Activated CD4-positive, alpha-beta T cell treated with anti-CD3 and anti-CD28 coated beads for 36 hours (primary cell): Measurements from ENCODE around the gene EML5. TPM values are rescaled to one million over a fixed set of nuclear protein-coding genes. Genes with fewer than 3 reads are reported as not detected.
A peak's percentile ranks its signal among the peaks of the same experiment; 100 is the strongest.

Experiments used
- ATAC-seq: fragments of 200-7000 bp; cut with Tn5 transposase; one replicate; pipeline ENCODE4 v1.10.0; 2021; ENCODE audit warnings: mild to moderate bottlenecking, moderate library complexity
- CTCF ChIA-PET: fragments of 350-600 bp; sonication (Branson Sonifier 250); formaldehyde crosslinking; loops from one replicate; lab custom pipeline; 2021; ENCODE audit warnings: antibody characterized with exemption; lab: Charles Lee
- POLR2A ChIA-PET: fragments of 350-600 bp; sonication (Branson Sonifier 250); formaldehyde crosslinking; loops from one replicate; lab custom pipeline; 2021; ENCODE audit warnings: antibody characterized with exemption, inconsistent platforms; lab: Charles Lee
- DNase-seq: peaks from one replicate; pipeline ENCODE4 v3.0.0-alpha.2; 2020
- H3K27ac Mint-ChIP-seq: one replicate; pipeline ENCODE4 v1.8.0; 2021; ENCODE audit warnings: mixed read lengths
- H3K27me3 Mint-ChIP-seq: one replicate; pipeline ENCODE4 v1.8.0; 2021; ENCODE audit warnings: mixed read lengths
- H3K36me3 Mint-ChIP-seq: one replicate; pipeline ENCODE4 v1.8.0; 2021; ENCODE audit warnings: low read depth, mixed read lengths
- H3K4me1 Mint-ChIP-seq: one replicate; pipeline ENCODE4 v1.8.0; 2021; ENCODE audit warnings: mixed read lengths
- H3K4me3 Mint-ChIP-seq: one replicate; pipeline ENCODE4 v1.8.0; 2021; ENCODE audit warnings: mild to moderate bottlenecking, moderate library complexity, mixed read lengths
- H3K9me3 Mint-ChIP-seq: one replicate; pipeline ENCODE4 v1.8.0; 2021; ENCODE audit warnings: low read depth, mixed read lengths
- intact Hi-C, 2 experiments: fragments of 100-400 bp; cut with DNase I in 1 of 2; cut with micrococcal nuclease in 1 of 2; formaldehyde crosslinking; loops; one replicate each; pipeline versions ENCODE4 v1.14.2 to v1.15.1; 2022 to 2024; cut with DNase I, micrococcal nuclease
- total RNA-seq, 2 experiments: library from RNA; stranded (reverse); gene quantifications; one replicate each; pipeline ENCODE4 v1.2.3, GENCODE V29; 2021

Gene EML5
- total RNA-seq, 2 experiments from 2014 or later, result 8.1 TPM

- DNase-seq, result peak; percentile 52
- ChIA-PET POLR2A (no interaction called here), CTCF (interaction anchor here (0.7 to 1.4 kb wide), 4 partner anchors 18 to 1011 kb away, joined by 3 read pairs; no protein-coding TSS in a partner anchor)
- ATAC-seq, result peak; percentile 94
- Mint-ChIP-seq H3K36me3 (peaks cover 57% of the 10 kb centered on the region), H3K27ac (peak overlapping the region; percentile 78), H3K9me3 (no peaks in the 10 kb centered on the region), H3K27me3 (no peaks in the 10 kb centered on the region), H3K4me1 (peaks cover 26% of the 10 kb centered on the region), H3K4me3 (peak overlapping the region; percentile 38)
- intact Hi-C loops, result loop anchor here (2.0 to 5.0 kb wide), 2 partner anchors 37 to 192 kb away; partner anchors contain the start of genes EML5 (in 2 of the 2) and ZC3H14 (in 1 of the 2)
Observed at GRCh38 chr14:88599761-88600439, 192.9 kb downstream of the EML5 start.

- ChIA-PET CTCF (interaction anchor here (0.9 to 1.4 kb wide), 2 partner anchors 68 to 269 kb away, joined by 3 read pairs; no protein-coding TSS in a partner anchor), POLR2A (no interaction called here)
- ATAC-seq (no peak), DNase-seq (no peak)
- intact Hi-C loops, result loop anchor here (2.0 to 5.0 kb wide), 2 partner anchors 37 to 193 kb away; partner anchors contain the start of genes EML5 (in 1 of the 2) and ZC3H14 (in 1 of the 2)
- Mint-ChIP-seq H3K27ac (peak overlapping the region; percentile 78), H3K4me3 (peak overlapping the region; percentile 38), H3K9me3 (no peaks in the 10 kb centered on the region), H3K4me1 (peaks cover 26% of the 10 kb centered on the region), H3K36me3 (peaks cover 58% of the 10 kb centered on the region), H3K27me3 (no peaks in the 10 kb centered on the region)
Observed at GRCh38 chr14:88599326-88599725, 193.4 kb downstream of the EML5 start.

- POLR2A ChIA-PET, result no interaction called here
- Mint-ChIP-seq H3K27ac (no peak overlapping the region), H3K27me3 (no peaks in the 10 kb centered on the region), H3K9me3 (no peaks in the 10 kb centered on the region), H3K4me1 (peaks cover 26% of the 10 kb centered on the region), H3K4me3 (no peak overlapping the region), H3K36me3 (peaks cover 51% of the 10 kb centered on the region)
- ATAC-seq, result no peak
- intact Hi-C loops, result loop anchor here (2.0 to 5.0 kb wide), 2 partner anchors 35 to 194 kb away; partner anchors contain the start of genes EML5 (in 1 of the 2) and ZC3H14 (in 1 of the 2)
- DNase-seq, result no peak
- CTCF ChIA-PET, result interaction anchor here (0.6 to 1.6 kb wide), 2 partner anchors 13 to 18 kb away, joined by 3 to 4 read pairs; no protein-coding TSS in a partner anchor
Observed at GRCh38 chr14:88598097-88598675, 194.6 kb downstream of the EML5 start.

GRCh38 chr14:88597601-88598000, 195.2 kb downstream of the EML5 start:
- ATAC-seq (no peak), DNase-seq (no peak)
- Mint-ChIP-seq H3K4me3 (no peak overlapping the region), H3K9me3 (no peaks in the 10 kb centered on the region), H3K27me3 (no peaks in the 10 kb centered on the region), H3K4me1 (peaks cover 26% of the 10 kb centered on the region), H3K36me3 (peaks cover 47% of the 10 kb centered on the region), H3K27ac (no peak overlapping the region)
- POLR2A ChIA-PET, result no interaction called here
- intact Hi-C loops, result loop anchor here in 1 of 2 experiments (5.0 kb wide), 1 partner anchor 195 kb away; the partner anchor contains the start of gene EML5
- CTCF ChIA-PET, result interaction anchor here (1.6 kb wide), 1 partner anchor 19 kb away, joined by 4 read pairs; no protein-coding TSS in a partner anchor

GRCh38 chr14:88597038-88597437, 195.7 kb downstream of the EML5 start:
- H3K4me3 Mint-ChIP-seq, result no peak overlapping the region
- intact Hi-C loops, result loop anchor here in 1 of 2 experiments (5.0 kb wide), 1 partner anchor 195 kb away; the partner anchor contains the start of gene EML5
- ChIA-PET CTCF (no interaction called here), POLR2A (no interaction called here)
- no peak overlapping the region for H3K27ac Mint-ChIP-seq
- H3K27me3 Mint-ChIP-seq, result no peaks in the 10 kb centered on the region
- H3K4me1 Mint-ChIP-seq, result peaks cover 26% of the 10 kb centered on the region
- DNase-seq (no peak), ATAC-seq (no peak)
- no peaks in the 10 kb centered on the region for H3K9me3 Mint-ChIP-seq
- H3K36me3 Mint-ChIP-seq, result peaks cover 44% of the 10 kb centered on the region

GRCh38 chr14:88592031-88592430, 200.7 kb downstream of the EML5 start:
- Mint-ChIP-seq H3K27me3 (no peaks in the 10 kb centered on the region), H3K9me3 (no peaks in the 10 kb centered on the region)

GRCh38 chr14:88590173-88590572, 202.6 kb downstream of the EML5 start:
- DNase-seq, result no peak
- ChIA-PET CTCF (interaction anchor here (0.5 kb wide), 1 partner anchor 653 kb away, joined by 3 read pairs; no protein-coding TSS in a partner anchor), POLR2A (no interaction called here)
- no peak overlapping the region for H3K27ac Mint-ChIP-seq
- H3K9me3 Mint-ChIP-seq, result no peaks in the 10 kb centered on the region
- intact Hi-C loops, result no loop called here
- H3K27me3 Mint-ChIP-seq, result no peaks in the 10 kb centered on the region
- no peaks in the 10 kb centered on the region for H3K4me1 Mint-ChIP-seq
- no peak overlapping the region for H3K4me3 Mint-ChIP-seq
- H3K36me3 Mint-ChIP-seq, result peaks cover 43% of the 10 kb centered on the region
- no peak for ATAC-seq

More at GRCh38 chr14:88592031-88592430, 200.7 kb downstream of the EML5 start:
- intact Hi-C loops, result no loop called here
- peaks cover 35% of the 10 kb centered on the region for H3K36me3 Mint-ChIP-seq
- no peaks in the 10 kb centered on the region for H3K4me1 Mint-ChIP-seq
- ATAC-seq (no peak), DNase-seq (no peak)
- ChIA-PET CTCF (interaction anchor here (1.0 kb wide), 1 partner anchor 18 kb away, joined by 3 read pairs; no protein-coding TSS in a partner anchor), POLR2A (no interaction called here)
- H3K27ac Mint-ChIP-seq, result no peak overlapping the region
- H3K4me3 Mint-ChIP-seq, result no peak overlapping the region

- H3K27me3 Mint-ChIP-seq, result no peaks in the 10 kb centered on the region
- ChIA-PET CTCF (no interaction called here), POLR2A (no interaction called here)
- intact Hi-C loops, result no loop called here
- H3K36me3 Mint-ChIP-seq, result peaks cover 44% of the 10 kb centered on the region
- no peak for DNase-seq
- no peak overlapping the region for H3K27ac Mint-ChIP-seq
- ATAC-seq, result no peak
- H3K9me3 Mint-ChIP-seq, result no peaks in the 10 kb centered on the region
- no peaks in the 10 kb centered on the region for H3K4me1 Mint-ChIP-seq
- H3K4me3 Mint-ChIP-seq, result no peak overlapping the region
Observed at GRCh38 chr14:88588081-88588480, 204.7 kb downstream of the EML5 start.

- Mint-ChIP-seq H3K27me3 (no peaks in the 10 kb centered on the region), H3K36me3 (peaks cover 53% of the 10 kb centered on the region), H3K4me1 (no peaks in the 10 kb centered on the region), H3K9me3 (no peaks in the 10 kb centered on the region), H3K27ac (no peak overlapping the region), H3K4me3 (no peak overlapping the region)
- ChIA-PET CTCF (interaction anchor here (0.7 to 1.1 kb wide), 3 partner anchors 11 to 29 kb away, joined by 3 to 5 read pairs (median 3); no protein-coding TSS in a partner anchor), POLR2A (no interaction called here)
- no peak for ATAC-seq
- intact Hi-C loops, result no loop called here
- no peak for DNase-seq
Observed at GRCh38 chr14:88584451-88584850, 208.3 kb downstream of the EML5 start.

- no peaks in the 10 kb centered on the region for H3K9me3 Mint-ChIP-seq
- H3K27me3 Mint-ChIP-seq, result no peaks in the 10 kb centered on the region
- H3K36me3 Mint-ChIP-seq, result peaks cover 57% of the 10 kb centered on the region
- DNase-seq, result no peak
- H3K4me1 Mint-ChIP-seq, result no peaks in the 10 kb centered on the region
- ChIA-PET CTCF (interaction anchor here (1.0 to 1.3 kb wide), 2 partner anchors 11 to 21 kb away, joined by 3 read pairs; no protein-coding TSS in a partner anchor), POLR2A (no interaction called here)
- no peak for ATAC-seq
- intact Hi-C loops, result no loop called here
- no peak overlapping the region for H3K27ac Mint-ChIP-seq
- no peak overlapping the region for H3K4me3 Mint-ChIP-seq
Observed at GRCh38 chr14:88576222-88576621, 216.5 kb downstream of the EML5 start.

- ChIA-PET CTCF (no interaction called here), POLR2A (no interaction called here)
- intact Hi-C loops, result no loop called here
- H3K27me3 Mint-ChIP-seq, result no peaks in the 10 kb centered on the region
- H3K36me3 Mint-ChIP-seq, result peaks cover 66% of the 10 kb centered on the region
- peaks cover 5% of the 10 kb centered on the region for H3K4me1 Mint-ChIP-seq
- no peak for DNase-seq
- no peaks in the 10 kb centered on the region for H3K9me3 Mint-ChIP-seq
- ATAC-seq, result no peak
- no peak overlapping the region for H3K27ac Mint-ChIP-seq
- H3K4me3 Mint-ChIP-seq, result no peak overlapping the region
Observed at GRCh38 chr14:88572117-88572516, 220.6 kb downstream of the EML5 start.
